GM21717 (cell line): ENCODE results near the gene LYPD5.

Experiments
- ATAC-seq: cut with Tn5 transposase; IDR thresholded peaks from one replicate; pipeline ENCODE4 v1.9.1; 2021; ENCODE audit warnings: mild to moderate bottlenecking, moderate library complexity; ENCODE audit not compliant: unreplicated experiment

Gene LYPD5

GRCh38 chr19:43754503-43755255 lies 47.6 kb downstream of the LYPD5 start, which contains the start of gene SMG9:
Gene SMG9 (minus strand): TSS chr19:43754962. CDS start chr19:43750741, 4,221 bp downstream.
- ATAC-seq, result peak; percentile 43

- no peak for ATAC-seq
Observed at GRCh38 chr19:43754253-43754502, 48.1 kb downstream of the LYPD5 start.

- ATAC-seq, result no peak
Observed at GRCh38 chr19:43752287-43752875, 49.9 kb downstream of the LYPD5 start.

DNA sequence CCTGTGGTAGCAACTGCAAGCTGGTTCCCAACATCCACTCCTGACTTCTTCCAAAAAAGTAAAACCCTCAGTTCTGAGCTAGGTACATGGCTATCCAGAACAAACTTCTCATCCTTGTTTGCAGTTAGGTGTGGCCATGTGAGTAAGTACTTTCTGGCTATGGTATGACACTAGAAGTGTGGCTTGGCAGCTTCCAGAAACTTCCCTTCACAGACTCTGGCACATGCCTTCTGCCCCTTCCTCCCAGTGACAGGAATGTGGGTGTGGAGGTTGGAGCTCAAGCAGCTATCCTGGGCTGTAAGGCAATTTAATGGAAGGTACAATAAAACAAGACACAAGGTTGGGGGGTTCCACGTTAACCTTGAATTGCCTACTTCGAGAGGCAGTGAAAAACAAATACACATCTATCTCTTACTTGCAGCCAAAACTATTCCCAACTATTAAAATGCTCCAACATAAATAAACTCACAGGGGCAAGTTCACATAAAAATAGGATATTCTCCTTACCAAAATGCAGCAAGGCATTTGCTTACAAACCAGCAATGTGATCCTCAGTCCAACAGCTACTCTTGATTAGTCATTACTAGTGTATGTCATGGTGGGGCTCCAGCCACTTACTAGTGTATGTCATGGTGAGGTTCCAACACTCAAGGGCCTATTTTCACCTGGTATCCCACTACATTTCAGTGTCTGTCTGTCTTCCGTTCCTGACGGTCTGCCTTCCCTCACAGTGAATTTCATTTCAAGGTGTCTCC lies 50.6 kb downstream of the LYPD5 start:
- ATAC-seq, result no peak

DNA sequence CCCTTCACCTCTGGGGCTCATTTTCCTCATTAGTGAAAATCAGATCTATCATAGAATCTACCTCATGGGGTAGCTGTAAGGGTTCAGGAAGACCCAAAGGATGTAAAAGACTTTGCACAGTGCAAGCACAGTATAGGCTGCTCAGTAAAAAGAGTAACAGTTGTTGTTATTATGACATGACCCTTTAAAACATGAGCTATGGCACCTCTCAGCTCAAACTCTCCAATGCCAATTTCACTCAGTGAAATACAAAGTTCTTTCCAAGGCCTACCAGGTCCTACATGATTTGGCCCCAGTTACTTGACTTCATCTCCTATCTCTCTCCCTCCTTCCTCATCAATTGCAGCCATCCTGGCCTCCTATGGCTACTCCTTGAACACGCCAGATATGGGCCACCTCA lies 52.3 kb downstream of the LYPD5 start:
- no peak for ATAC-seq

DNA sequence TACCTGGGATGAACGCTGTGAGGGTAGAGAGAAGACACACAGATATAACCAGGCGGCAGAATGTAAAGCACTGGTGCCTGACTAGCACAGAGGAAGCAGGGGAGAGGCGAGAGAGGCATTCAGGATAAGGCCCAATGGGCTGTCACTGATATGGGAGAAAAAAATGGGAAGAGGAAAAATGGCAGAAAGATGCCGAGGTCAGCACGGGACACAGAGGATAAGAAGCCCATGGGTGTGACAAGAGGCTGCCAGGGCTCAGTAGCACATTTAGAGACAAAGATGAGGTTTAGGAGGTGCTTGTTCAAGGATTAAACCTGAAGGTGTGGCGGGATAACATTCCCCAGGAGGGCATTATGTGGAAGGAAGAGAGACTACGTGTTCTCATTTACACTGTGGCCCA lies 53.1 kb downstream of the LYPD5 start:
- no peak for ATAC-seq

- ATAC-seq, result no peak
Observed at GRCh38 chr19:43748685-43749084, 53.6 kb downstream of the LYPD5 start.

- no peak for ATAC-seq
Observed at GRCh38 chr19:43748205-43748594, 54.0 kb downstream of the LYPD5 start.

- ATAC-seq, result no peak
Observed at GRCh38 chr19:43747557-43748204, 54.6 kb downstream of the LYPD5 start.
